ENCODE measurements around the gene AKAP9.
"Not testable (repeated sequence)": the region's sequence is repeated elsewhere in the genome, so short reads cannot be mapped to it uniquely, and the experiment has no call there.

Gene AKAP9

DNA sequence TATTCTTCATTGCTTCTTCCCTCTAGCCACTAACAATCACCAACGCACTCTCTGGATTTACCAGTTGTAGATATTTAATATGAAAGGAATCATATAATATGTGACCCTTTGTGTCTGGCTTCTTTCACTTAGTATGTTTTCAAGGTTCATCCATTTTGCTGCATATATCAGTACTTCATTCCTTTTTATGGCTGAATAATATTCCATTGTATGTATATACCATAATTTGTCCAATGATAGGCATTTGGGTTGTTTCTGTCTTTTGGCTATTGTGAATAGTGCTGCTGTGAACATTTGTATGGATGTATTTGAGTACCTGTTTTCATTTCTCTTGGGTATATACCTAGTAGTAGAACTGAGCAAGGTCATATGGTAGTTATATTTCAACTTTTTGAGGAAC is 7.3 kb downstream of the AKAP9 start:
- DNase-seq: no peak

DNA sequence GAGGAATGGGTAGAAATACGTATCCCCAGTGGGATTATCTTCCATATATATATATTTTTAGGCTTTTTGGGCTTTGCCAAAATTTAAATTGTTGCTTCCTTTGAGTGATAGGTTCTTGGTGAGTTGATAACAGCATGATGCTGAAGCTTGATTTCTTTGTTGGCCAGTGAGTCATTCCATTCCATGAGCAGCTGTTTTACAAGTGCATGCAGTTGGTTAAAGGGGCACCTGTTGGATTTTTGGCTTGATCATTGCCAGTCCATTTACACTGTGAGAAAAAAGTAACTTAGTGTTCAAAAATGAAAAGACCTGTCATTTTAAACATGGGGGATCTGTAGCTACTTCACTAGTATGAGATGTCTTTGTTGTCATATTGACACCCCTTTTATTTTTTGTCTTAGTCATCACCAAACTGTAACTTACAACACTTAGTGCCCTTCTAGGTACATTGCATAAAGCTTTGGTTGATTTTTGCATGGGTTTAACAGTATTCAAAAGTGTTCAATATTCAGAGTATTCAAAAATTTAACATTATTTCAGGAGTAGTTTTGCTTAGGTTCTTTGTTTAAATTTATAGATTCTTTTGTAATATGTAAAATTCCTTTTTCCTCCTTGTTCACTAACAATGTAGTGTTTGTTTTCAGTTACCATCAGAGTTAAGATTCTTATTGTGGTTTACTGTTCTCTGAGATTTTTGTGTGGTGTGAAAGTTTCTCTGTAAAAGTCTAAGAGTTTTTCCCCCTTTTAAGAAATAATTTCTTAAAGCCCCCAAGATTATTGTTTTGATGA is 8.8 kb downstream of the AKAP9 start:
- DNase-seq: no peak

DNA sequence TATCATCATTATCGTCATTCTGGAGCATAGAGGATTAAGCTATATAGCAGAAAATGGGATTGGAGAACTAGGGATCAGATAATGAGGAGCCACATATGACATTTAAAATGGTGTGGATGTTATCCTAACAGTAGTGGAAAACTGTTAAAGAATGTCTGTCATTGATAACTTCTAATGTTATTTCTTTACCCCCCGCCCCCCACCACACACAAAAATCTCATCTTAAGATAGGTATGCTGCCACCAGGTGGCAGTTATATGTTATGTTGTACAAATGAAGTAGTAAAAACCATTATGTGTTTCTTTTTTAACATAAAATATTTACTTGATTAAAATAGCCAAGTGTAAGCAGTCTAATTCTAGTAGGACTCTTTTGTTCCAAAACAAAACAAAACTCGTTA is 13.0 kb downstream of the AKAP9 start:
- no peak for DNase-seq

DNA sequence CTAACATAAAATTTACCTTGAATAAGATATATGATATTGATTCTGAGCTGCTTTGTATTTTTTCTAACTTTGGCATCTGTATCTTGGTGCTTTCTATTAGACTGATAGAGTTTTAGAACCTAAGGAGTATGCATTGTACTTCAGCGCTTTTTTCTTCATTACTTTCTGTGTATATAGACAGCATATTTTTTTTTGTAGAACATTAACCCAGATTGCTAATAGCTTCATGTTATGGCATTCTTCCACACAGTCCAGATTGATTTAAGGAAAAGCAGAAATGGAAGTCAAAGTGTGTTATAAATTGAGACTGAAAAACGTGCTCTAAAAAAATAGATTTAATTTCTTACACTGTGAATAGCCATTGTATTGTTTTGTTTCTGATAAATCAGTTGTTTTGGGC is 15.8 kb downstream of the AKAP9 start:
- not testable (repeated sequence) for DNase-seq

DNA sequence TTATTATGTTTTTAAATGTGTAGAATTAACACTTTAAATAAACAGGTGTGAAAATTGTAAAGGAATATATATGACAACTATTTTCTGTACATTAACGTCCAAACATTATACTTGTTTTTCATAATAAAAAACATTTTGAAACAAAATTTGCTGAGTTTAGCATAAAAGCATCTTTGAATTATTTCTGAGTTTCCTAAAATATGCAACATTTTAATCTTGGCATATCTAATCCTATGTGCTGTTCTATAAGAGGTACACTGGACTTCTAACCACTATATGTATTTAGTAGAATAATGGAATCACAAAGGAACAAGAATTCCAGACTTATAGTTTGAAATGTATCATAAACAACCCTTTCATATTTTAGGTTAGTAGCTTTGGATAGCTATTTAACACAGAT is 16.6 kb downstream of the AKAP9 start:
- DNase-seq: no peak

DNA sequence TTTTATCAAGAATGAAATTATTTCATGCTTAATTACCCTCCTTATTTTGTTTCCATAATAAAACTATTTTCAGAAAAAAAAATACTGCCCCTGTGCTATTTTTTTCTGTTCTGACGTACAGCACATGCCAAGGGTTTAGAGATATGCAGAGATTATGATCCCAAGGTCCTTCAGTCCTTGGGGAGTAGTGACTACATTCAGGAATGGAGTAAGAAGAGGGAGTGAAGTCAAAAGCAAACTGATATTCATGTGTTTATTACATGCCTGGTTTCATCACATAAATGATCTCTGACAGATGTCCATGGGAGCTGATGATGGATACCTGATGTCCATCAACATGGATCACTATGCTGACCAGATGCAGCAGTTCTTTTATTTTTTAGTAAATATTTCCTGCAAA is 17.2 kb downstream of the AKAP9 start:
- no peak for DNase-seq

DNA sequence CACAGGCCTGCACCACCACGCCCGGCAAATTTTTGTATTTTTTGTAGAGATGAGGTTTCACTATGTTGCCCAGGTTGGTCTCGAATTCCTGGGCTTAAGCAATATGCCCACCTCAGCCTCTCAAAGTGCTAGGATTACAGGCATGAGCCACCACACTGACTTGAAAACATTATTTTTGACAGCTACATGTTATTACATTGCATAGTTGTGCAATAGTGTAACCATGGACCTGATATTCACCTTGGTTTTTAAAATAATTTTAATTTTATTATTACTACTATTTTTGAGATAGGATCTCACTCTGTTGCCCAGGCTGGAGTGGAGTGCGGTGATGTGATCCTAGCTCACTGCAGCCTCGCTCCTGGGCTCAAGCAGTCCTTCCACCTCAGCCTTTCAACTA is 18.4 kb downstream of the AKAP9 start:
- DNase-seq: no peak

DNA sequence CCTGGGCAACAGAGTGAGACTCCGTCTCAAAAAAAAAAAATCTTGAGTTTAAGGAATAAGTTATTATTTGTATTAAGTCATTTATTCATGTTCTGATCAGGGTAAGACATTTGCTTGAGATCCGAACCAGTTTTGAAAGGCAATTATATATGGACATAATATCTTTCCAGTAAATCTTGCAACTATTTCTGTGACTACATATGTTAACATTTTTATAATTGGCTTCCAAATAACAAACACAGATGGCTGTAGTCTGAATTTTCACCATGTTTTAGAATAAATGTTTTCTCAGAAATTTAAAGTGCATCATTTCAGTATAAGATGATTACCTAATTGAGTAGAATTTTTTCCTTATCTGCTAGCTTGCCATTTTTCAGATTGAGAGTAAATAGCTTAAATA is 21.2 kb downstream of the AKAP9 start:
- DNase-seq: no peak

DNA sequence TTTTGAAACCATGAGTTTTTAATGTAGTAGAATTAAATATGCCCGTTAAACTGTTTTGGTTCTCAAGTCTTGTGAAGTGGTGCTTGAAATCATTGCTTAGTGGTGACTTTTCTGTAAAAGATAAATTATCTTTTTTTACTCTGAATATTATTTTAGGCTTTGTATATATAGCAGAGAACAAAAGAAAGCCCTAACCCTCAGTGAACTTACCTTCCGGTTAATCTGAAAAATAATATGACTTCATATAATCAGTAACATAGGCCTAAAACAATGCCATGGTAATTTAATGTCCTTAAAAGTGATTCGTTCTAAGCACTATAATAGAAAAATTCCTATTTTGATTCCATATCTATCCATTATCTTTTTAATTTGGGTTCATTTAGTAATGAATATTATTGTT is 21.8 kb downstream of the AKAP9 start:
- no peak for DNase-seq

DNA sequence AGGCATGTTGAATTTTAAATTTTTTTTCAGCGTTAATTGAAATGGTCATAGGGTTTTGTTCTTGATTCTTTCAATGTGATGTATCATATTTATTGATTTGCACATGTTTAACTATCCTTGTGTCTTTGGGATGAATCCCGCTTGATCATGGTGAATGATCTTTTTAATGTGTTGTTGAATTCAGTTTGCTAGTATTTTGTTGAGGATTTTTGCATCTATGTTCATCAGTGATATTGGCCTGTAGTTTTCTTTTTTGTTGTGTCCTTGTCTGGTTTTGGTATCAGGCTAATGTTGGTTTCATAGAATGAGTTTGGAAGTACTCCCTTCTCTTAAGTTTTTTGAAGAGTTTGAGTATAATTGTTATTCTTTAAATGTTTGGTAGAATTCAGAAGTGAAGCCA is 26.9 kb downstream of the AKAP9 start:
- not testable (repeated sequence) for DNase-seq

DNA sequence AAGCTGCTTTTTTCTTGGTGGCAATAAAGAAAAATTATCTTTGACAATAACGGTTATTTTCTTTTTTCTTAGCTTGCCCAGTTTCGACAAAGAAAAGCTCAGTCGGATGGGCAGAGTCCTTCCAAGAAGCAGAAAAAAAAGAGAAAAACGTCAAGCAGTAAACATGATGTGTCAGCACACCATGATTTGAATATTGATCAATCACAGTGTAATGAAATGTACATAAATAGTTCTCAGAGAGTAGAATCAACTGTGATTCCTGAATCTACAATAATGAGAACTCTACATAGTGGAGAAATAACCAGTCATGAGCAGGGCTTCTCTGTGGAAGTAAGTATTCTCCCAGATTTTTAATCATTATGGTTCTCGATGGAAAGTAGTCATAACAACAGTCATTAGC is 33.0 kb downstream of the AKAP9 start:
- DNase-seq: no peak

DNA sequence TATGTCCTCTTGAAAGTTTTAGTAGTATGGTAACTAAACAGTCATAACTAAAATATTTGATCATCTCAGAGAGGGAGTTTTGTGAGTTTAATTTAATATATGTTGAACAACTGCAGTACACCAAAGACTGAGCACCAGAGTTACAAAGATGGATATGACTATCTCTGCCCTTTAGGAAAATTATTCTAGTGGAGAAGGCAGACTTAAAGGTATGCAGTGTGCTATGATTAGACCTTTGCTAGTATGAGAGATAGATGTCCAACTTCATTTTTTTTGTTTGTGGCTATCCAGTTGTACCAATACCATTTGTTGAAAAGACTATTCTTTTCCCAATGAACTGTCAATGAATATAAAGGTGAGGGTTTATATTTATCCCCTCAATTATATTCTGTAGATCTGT is 33.4 kb downstream of the AKAP9 start:
- no peak for DNase-seq

DNA sequence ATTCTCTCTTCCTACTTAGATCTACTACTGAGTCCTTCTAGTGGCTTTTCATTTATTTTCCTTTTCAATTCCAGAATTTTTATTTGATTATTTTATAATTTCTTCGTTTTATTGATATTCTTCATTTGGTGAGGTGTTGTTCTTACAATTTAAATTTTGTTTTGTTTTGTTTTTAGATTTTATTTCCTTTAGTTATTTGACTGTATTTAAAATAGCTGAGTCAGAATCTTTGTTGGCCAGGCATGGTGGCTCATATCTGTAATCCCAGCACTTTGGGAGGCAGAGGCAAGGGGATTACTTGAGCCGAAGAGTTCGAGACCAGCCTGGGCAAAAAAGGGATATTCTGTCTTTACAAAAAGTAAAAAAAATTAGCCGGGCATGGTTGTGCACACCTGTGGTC is 36.1 kb downstream of the AKAP9 start:
- DNase-seq: no peak

DNA sequence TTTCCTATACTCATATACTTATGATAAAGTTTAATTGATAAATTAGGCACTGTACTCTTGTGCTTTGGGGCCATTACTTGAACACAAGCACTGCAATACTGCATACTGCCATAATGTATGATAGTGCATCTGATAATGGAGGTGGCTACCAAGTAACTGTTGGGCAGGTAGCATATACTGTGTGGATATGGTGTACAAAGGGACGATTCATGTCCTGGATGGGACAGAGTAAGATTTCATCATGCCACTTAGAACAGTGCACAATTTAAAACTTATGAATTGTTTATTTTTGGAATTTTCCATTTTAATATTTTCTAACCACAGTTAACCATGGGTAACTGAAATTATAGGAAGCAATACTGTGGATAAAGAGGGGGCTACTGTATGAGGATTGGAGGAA is 38.9 kb downstream of the AKAP9 start:
- DNase-seq: no peak

DNA sequence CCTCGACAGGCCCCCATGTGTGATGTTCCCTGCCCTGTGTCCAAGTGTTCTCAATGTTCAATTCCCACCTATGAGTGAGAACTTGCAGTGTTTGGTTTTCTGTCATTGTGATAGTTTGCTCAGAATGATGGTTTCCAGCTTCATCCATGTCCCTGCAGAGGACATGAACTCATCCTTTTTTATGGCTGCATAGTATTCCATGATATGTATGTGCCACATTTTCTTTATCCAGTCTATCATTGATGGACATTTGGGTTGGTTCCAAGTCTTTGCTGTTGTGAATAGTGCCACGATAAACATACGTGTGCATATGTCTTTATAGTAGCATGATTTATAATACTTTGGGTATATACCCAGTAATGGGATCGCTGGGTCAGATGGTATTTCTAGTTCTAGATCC is 41.7 kb downstream of the AKAP9 start:
- not testable (repeated sequence) for DNase-seq

DNA sequence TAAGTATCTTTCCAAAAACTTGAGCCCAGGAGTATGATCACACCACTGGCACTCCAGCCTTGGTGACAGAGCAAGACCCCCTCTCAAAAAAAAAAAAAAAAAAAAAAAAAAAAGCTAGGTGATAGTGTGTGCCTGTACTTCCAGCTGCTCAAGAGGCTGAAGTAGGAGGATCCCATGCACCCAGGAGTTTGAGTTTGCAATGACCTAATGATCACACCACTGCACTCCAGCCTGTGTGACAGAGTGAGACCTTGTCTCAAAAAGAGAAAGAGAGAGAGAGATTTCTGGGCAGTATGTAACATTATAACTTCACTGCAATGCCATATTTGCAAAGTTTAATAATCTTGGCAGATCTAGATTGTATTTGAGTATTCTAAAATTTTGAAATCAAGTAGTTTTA is 47.6 kb downstream of the AKAP9 start:
- DNase-seq: no peak

DNA sequence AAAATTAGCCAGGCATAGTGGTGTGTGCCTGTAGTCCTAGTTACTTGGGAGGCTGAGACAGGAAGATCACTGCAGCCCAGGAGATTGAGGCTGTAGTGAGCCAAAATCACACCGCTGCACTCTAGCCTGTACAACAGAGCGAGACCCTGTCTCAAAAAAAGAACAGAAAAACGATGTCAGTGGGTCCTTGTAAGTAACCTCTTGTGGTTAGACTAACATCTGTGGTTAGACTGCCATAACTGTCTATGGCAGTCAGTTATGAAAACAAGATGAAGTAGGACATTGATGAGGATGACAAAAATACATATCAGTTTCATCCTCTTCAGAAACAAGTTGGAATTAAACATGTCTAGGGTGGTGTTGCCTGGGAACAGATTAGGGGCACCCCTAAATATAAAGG is 53.3 kb downstream of the AKAP9 start:
- no peak for DNase-seq

DNA sequence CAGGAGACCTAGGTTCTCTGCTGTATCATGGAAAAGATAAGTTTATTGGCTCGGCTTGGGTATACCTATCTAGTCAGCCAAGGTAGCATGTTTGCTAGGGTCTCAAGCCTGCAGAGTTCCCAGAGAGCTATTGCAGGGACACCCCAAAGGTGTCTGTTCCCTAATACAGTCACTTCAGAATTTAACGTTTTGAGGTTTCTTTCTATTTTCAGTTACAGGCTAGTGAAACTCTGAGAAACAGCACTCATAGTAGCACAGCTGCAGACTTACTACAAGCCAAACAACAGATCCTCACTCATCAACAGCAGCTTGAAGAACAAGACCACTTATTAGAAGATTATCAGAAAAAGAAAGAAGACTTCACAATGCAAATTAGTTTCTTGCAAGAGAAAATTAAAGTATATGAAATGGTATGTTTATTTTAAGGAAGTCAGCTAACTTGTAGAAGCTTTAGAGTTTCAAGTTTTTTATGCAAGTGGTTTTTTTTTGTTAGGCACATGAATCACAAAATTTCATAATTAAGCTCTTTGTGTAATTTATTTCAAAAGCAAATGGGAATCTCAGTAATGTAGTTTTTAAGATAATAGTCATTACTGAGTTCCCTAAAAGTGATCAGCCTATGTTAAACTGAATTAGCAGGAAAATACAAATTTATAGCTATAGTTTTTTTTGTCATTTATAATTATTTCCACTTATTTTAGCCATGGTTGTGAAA is 54.9 kb downstream of the AKAP9 start:
- no peak for DNase-seq

DNA sequence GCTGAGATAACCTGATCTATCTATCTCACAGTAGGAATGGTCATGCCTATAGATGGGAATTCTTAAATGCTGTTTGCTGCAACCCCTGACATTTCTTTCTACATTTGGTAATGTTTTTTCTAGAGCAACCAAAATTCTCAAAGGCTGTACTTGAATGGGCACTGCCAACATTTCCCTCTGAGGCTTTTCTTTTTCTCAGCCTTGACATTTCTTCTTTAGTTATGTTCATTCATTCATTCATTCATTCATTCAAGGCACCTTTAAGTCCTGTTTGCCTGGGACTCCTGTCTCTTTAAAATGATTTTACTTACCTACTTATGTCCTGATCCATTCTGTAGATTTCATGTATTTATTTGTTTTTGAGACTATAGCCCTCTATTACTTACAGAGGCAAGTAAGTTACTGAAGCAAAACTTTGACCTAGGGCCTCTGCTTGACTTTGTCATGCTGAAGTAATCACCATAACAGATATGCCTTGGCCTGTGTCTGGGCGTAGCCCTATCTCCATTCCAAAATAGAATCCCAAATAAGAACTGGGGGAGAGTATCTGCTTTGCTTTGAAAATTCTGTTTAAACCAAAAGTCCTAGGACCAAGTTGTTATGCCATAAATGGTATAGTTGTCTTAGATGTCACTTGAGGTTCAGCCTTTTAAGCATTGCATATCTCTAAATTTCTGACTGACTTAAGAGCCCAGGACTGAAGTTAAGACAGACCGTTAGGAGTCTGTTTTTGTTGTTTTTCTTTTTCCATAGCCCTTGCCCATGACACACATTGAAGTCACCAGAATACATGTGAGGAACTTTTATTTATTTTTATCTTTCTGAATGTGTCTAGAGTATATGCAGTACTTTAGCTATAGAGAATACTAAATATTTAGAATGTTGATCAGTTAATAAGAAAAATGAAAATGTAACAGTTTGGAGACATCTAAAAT is 59.2 kb downstream of the AKAP9 start:
- no peak for DNase-seq

DNA sequence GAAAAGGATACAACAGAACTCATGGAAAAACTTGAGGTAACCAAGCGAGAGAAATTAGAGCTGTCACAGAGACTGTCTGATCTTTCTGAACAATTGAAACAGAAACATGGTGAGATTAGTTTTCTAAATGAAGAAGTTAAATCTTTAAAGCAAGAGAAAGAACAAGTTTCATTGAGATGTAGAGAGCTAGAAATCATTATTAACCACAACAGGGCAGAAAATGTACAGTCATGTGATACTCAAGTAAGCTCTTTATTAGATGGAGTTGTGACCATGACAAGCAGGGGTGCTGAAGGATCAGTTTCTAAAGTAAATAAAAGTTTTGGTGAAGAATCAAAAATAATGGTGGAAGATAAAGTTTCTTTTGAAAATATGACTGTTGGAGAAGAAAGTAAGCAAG is 62.1 kb downstream of the AKAP9 start:
- no peak for DNase-seq

DNA sequence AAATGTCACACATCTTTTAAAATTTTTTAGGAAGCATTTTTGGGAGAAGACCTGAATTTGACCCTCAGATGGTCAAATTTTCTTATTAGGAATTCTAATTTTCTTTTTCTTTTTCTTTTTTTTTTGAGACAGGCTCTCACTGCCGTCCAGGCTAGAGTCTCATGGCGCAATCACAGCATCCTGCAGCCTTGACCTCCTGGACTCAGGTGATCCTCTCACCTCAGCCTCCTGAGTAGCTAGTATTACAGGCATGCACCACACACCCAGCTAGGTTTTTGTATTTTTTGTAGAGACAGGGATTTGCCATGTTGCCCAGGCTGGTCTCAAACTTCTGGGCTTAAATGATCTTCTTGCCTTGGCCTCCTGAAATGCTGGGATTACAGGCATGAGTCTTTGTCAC is 65.4 kb downstream of the AKAP9 start:
- DNase-seq: no peak

DNA sequence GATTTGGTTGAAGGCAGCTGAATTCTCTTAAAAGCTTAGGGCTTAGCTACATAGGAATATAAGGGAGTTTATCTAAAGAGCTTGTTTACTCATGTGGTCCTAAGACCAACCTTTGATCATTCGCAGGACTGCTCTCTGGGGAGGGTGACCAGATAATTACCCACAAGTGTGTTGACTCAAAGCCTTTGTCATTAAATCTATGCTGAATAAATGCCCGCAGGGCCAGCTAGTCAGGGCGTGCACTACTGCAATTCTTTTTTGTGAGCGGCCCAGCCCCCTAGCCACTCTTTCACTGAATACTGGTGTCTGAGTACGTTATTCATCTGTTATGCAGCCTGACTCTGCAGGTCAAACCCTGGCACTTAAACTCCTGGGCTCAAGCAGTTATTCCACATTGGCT is 69.6 kb downstream of the AKAP9 start:
- DNase-seq: no peak

DNA sequence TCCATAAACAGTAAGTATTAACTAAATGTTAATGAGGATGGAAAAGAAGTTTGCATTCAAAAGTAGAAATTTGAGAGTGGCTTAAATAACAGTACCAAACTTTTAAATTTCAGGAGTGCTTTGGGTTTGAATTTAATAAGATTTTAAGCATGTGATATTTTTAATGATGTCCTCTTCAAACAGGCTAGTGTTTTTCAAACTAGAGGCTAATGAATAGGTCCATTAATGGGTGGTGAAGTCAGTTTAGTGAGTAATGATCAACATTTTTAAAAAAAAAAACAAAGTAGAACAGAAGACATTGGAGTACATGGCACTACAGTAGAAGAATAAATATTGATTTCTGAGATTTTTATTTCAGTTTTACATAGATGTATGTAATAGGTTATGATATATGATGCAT is 72.9 kb downstream of the AKAP9 start:
- no peak for DNase-seq

DNA sequence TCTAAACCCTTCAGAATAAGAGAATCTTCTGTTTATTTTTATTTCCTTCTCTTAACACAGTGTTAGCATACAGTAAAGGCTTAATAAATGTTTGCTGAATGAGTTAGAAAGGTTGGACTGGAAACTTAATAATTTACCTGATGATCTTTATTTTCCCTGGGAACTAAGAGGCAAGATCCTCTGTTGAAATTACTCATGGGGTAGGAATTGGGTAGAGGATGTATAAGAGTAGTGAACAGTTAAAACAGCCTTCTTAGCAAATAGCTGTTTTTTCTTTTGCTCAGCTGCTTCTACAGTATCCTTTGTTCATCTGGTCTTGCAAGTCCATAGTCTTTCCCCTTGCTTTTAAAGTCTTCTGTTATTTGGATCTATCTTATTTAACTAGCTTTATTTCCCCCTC is 80.0 kb downstream of the AKAP9 start:
- DNase-seq: no peak

Measured in COR-L47 (cell line).